OCI-LY3 (cell line): Measurements from ENCODE around the gene BABAM2.

Source experiments
- CTCF ChIP-seq: fragments of 200-600, 300-600 bp; sonication (generic); IDR thresholded peaks from 2 replicates; pipeline ENCODE4 v1.5.1; 2014; ENCODE audit warnings: antibody characterized with exemption, low read length, low read depth
- EZH2phosphoT487 ChIP-seq: fragments of 200-600 bp; shearing (Covaris generic); IDR thresholded peaks from 2 replicates; pipeline ENCODE4 v1.6.1; 2018; ENCODE audit warnings: antibody characterized with exemption, mixed run types, low read depth

GRCh38 chr2:28296243-28296642 lies 405.7 kb downstream of the BABAM2 start:
- TF ChIP-seq CTCF (no peak), EZH2phosphoT487 (no peak)
